ENCODE results near the gene SLC47A1.

GRCh38 chr17:19554393-19554792 is 20.7 kb downstream of the SLC47A1 start:
- no peak for TF ChIP-seq CTCF (IDR thresholded peaks at IDR 0.05)
- no peak for TF ChIP-seq EZH2 (IDR thresholded peaks at IDR 0.05; ENCODE audit: borderline replicate concordance, insufficient read depth, low read depth, low read length, poor library complexity, severe bottlenecking)
